Measurements from ENCODE around the gene KIAA0319L.

- no peak for TF ChIP-seq POLR2A (IDR thresholded peaks at IDR 0.05)
- no peak for TF ChIP-seq CTCF (IDR thresholded peaks at IDR 0.05)
These were observed 2.2 kb upstream of the KIAA0319L start for GRCh38 chr1:35559317-35559944.

Measured in thyroid gland (tissue), 4 donors.